Endothelial cell of umbilical vein (primary cell): Measurements from ENCODE around the gene SWT1.
"Not testable (repeated sequence)": the region's sequence is repeated elsewhere in the genome, so short reads cannot be mapped to it uniquely, and the experiment has no call there.

Experiments
- CTCF ChIP-seq, 2 donors: IDR thresholded peaks; 1 replicate in 1 of 2; 2 replicates in 1 of 2; pipeline ENCODE4 v1.5.1; 2011; ENCODE audit warnings: low read length in 2 of 2, mild to moderate bottlenecking in 2 of 2, moderate library complexity in 2 of 2, control low read depth in 1 of 2, inconsistent platforms in 1 of 2, low read depth in 1 of 2; ENCODE audit not compliant: insufficient read depth in 1 of 2; ENCODE audit errors: extremely low read depth in 1 of 2
- EZH2 ChIP-seq: IDR thresholded peaks from 2 replicates; pipeline ENCODE4 v1.6.1; 2012; ENCODE audit warnings: borderline replicate concordance, low read depth, mild to moderate bottlenecking, moderate library complexity, low read length, inconsistent platforms; ENCODE audit not compliant: severe bottlenecking
- MAX ChIP-seq: IDR thresholded peaks from 2 replicates; pipeline ENCODE4 v1.6.1; 2011; ENCODE audit not compliant: insufficient read depth, insufficient read length
- POLR2A ChIP-seq: IDR thresholded peaks from 2 replicates; pipeline ENCODE4 v1.6.1; 2012; ENCODE audit warnings: low read depth, mild to moderate bottlenecking, control low read depth, low read length
- POLR2AphosphoS5 ChIP-seq: IDR thresholded peaks from 2 replicates; pipeline ENCODE4 v1.6.1; 2012; ENCODE audit warnings: low read depth, mild to moderate bottlenecking, control low read depth, low read length, moderate library complexity; ENCODE audit not compliant: insufficient read depth

- not testable (repeated sequence) for TF ChIP-seq CTCF (IDR thresholded peaks at IDR 0.05; ENCODE audit: extremely low read depth in 1 of 2, insufficient read depth in 1 of 2, low read depth in 1 of 2, low read length in 2 of 2); EZH2; POLR2A; POLR2AphosphoS5; MAX
These were observed 95.0 kb downstream of the SWT1 start for GRCh38 chr1:185251928-185252327.
